Measurements from ENCODE around the gene ZBED5.

DNA sequence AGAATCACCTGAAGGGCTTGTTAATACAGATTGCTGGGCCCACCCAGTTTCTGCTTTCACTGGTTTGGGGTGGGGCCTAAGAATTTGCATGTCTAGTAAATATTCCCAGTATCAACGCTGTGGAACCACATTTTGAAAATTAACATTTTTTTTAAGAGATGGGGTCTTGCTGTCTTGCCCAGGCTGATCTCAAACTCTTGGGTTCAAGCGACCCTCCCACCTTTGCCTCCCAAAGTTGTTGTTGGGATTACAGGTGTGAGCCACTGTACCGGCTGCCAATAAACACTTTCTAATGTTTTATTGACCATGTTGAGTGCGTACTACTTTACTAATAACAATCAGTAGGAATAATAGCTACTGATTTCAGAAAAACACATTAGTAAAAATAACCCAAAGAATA lies 51.6 kb downstream of the ZBED5 start:
- TF ChIP-seq, protein P1, sequence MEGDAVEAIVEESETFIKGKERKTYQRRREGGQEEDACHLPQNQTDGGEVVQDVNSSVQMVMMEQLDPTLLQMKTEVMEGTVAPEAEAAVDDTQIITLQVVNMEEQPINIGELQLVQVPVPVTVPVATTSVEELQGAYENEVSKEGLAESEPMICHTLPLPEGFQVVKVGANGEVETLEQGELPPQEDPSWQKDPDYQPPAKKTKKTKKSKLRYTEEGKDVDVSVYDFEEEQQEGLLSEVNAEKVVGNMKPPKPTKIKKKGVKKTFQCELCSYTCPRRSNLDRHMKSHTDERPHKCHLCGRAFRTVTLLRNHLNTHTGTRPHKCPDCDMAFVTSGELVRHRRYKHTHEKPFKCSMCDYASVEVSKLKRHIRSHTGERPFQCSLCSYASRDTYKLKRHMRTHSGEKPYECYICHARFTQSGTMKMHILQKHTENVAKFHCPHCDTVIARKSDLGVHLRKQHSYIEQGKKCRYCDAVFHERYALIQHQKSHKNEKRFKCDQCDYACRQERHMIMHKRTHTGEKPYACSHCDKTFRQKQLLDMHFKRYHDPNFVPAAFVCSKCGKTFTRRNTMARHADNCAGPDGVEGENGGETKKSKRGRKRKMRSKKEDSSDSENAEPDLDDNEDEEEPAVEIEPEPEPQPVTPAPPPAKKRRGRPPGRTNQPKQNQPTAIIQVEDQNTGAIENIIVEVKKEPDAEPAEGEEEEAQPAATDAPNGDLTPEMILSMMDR (IDR thresholded peaks at IDR 0.05 in 2 of 3, conservative IDR thresholded peaks at IDR 0.05 in 1 of 3; ENCODE audit: insufficient read depth in 2 of 3, low read depth in 1 of 3, low read length in 3 of 3) = no peak
- TF ChIP-seq ZNF274 (IDR thresholded peaks at IDR 0.05; ENCODE audit: borderline replicate concordance, low read depth, low read length) = no peak
- TF ChIP-seq, protein P2, sequence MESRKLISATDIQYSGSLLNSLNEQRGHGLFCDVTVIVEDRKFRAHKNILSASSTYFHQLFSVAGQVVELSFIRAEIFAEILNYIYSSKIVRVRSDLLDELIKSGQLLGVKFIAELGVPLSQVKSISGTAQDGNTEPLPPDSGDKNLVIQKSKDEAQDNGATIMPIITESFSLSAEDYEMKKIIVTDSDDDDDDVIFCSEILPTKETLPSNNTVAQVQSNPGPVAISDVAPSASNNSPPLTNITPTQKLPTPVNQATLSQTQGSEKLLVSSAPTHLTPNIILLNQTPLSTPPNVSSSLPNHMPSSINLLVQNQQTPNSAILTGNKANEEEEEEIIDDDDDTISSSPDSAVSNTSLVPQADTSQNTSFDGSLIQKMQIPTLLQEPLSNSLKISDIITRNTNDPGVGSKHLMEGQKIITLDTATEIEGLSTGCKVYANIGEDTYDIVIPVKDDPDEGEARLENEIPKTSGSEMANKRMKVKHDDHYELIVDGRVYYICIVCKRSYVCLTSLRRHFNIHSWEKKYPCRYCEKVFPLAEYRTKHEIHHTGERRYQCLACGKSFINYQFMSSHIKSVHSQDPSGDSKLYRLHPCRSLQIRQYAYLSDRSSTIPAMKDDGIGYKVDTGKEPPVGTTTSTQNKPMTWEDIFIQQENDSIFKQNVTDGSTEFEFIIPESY (CRISPR knock-in tag; IDR thresholded peaks at IDR 0.05) = no peak
- TF ChIP-seq POLR2A (conservative IDR thresholded peaks at IDR 0.05) = no peak
- TF ChIP-seq, protein P3, sequence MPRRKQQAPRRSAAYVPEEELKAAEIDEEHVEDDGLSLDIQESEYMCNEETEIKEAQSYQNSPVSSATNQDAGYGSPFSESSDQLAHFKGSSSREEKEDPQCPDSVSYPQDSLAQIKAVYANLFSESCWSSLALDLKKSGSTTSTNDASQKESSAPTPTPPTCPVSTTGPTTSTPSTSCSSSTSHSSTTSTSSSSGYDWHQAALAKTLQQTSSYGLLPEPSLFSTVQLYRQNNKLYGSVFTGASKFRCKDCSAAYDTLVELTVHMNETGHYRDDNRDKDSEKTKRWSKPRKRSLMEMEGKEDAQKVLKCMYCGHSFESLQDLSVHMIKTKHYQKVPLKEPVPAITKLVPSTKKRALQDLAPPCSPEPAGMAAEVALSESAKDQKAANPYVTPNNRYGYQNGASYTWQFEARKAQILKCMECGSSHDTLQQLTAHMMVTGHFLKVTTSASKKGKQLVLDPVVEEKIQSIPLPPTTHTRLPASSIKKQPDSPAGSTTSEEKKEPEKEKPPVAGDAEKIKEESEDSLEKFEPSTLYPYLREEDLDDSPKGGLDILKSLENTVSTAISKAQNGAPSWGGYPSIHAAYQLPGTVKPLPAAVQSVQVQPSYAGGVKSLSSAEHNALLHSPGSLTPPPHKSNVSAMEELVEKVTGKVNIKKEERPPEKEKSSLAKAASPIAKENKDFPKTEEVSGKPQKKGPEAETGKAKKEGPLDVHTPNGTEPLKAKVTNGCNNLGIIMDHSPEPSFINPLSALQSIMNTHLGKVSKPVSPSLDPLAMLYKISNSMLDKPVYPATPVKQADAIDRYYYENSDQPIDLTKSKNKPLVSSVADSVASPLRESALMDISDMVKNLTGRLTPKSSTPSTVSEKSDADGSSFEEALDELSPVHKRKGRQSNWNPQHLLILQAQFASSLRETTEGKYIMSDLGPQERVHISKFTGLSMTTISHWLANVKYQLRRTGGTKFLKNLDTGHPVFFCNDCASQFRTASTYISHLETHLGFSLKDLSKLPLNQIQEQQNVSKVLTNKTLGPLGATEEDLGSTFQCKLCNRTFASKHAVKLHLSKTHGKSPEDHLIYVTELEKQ (CRISPR knock-in tag; IDR thresholded peaks at IDR 0.05) = no peak
- no peak for TF ChIP-seq CREB1 (IDR thresholded peaks at IDR 0.05)
- no peak for TF ChIP-seq CREB1 (CRISPR knock-in tag; IDR thresholded peaks at IDR 0.05)
- no peak for TF ChIP-seq MEF2D (tag; conservative IDR thresholded peaks at IDR 0.05; ENCODE audit: low read depth)
- no peak for TF ChIP-seq NR1H2 (CRISPR knock-in tag; IDR thresholded peaks at IDR 0.05)
- TF ChIP-seq, protein P4, sequence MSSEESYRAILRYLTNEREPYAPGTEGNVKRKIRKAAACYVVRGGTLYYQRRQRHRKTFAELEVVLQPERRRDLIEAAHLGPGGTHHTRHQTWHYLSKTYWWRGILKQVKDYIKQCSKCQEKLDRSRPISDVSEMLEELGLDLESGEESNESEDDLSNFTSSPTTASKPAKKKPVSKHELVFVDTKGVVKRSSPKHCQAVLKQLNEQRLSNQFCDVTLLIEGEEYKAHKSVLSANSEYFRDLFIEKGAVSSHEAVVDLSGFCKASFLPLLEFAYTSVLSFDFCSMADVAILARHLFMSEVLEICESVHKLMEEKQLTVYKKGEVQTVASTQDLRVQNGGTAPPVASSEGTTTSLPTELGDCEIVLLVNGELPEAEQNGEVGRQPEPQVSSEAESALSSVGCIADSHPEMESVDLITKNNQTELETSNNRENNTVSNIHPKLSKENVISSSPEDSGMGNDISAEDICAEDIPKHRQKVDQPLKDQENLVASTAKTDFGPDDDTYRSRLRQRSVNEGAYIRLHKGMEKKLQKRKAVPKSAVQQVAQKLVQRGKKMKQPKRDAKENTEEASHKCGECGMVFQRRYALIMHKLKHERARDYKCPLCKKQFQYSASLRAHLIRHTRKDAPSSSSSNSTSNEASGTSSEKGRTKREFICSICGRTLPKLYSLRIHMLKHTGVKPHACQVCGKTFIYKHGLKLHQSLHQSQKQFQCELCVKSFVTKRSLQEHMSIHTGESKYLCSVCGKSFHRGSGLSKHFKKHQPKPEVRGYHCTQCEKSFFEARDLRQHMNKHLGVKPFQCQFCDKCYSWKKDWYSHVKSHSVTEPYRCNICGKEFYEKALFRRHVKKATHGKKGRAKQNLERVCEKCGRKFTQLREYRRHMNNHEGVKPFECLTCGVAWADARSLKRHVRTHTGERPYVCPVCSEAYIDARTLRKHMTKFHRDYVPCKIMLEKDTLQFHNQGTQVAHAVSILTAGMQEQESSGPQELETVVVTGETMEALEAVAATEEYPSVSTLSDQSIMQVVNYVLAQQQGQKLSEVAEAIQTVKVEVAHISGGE (CRISPR knock-in tag; IDR thresholded peaks at IDR 0.05) = no peak
- no peak for TF ChIP-seq EHMT2 (IDR thresholded peaks at IDR 0.05)
- TF ChIP-seq HMG20B (CRISPR knock-in tag; IDR thresholded peaks at IDR 0.05) = no peak
